ENCODE measurements around the gene SELPLG.

Gene SELPLG

GRCh38 chr12:108610336-108610815 is 23.3 kb downstream of the SELPLG start:
- Histone ChIP-seq H3K79me1 (replicated peaks; ENCODE audit: low read length, poor library complexity, severe bottlenecking) (no peaks in the 10 kb centered on the region), H2AK5ac (ENCODE audit: low read length, severe bottlenecking) (peak overlapping the region; percentile 85), H2BK12ac (ENCODE audit: low read length in 2 of 2) (peak overlapping the region; percentile 55 to 94), H3K27ac (ENCODE audit: low read length, poor library complexity, severe bottlenecking) (no peak overlapping the region), H4K8ac (ENCODE audit: low read length) (peak overlapping the region; percentile 78), H3K4ac (ENCODE audit: low read depth in 1 of 2, low read length in 2 of 2) (peak overlapping the region; percentile 55 to 71), H3K9ac (ENCODE audit: low read length) (peak overlapping the region; percentile 55), H3K36me3 (ENCODE audit: control insufficient read depth in 1 of 2, insufficient read depth in 2 of 2, low read depth in 1 of 2, low read length in 2 of 2) (no peaks in the 10 kb centered on the region), H3K4me1 (ENCODE audit: control insufficient read depth, insufficient read depth, low read depth, low read length) (peaks cover 32% of the 10 kb centered on the region), H2AFZ (ENCODE audit: low read depth, low read length) (no peak overlapping the region), H2BK5ac (ENCODE audit: low read depth, low read length, poor library complexity, severe bottlenecking) (no peak overlapping the region), H2BK120ac (ENCODE audit: low read depth, low read length) (peak overlapping the region; percentile 23), H4K91ac (ENCODE audit: low read length) (peak overlapping the region; percentile 20), H3K18ac (ENCODE audit: low read depth in 1 of 2, low read length in 2 of 2) (peak overlapping the region; percentile 72 to 83), H3K23ac (ENCODE audit: low read length in 2 of 2) (no peak overlapping the region), H2BK15ac (ENCODE audit: low read depth, poor library complexity, severe bottlenecking) (peak overlapping the region; percentile 98), H3K4me2 (ENCODE audit: low read length, poor library complexity, severe bottlenecking) (no peak overlapping the region), H3K9me3 (ENCODE audit: control insufficient read depth, low read length) (no peaks in the 10 kb centered on the region), H3K14ac (ENCODE audit: low read length in 2 of 2) (no peak overlapping the region), H3K27me3 (ENCODE audit: control insufficient read depth in 1 of 2, insufficient read depth in 1 of 2, low read length in 2 of 2) (no peaks in the 10 kb centered on the region), H3K4me3 (ENCODE audit: insufficient read depth in 1 of 2, low read depth in 1 of 2, low read length in 2 of 2) (peak overlapping the region in 1 of 2 experiments; percentile 19)
- 90% methylated on average over 7 of the region's 8 CpGs for WGBS
- DNase-seq = no peak

GRCh38 chr12:108609537-108610335 is 24.0 kb downstream of the SELPLG start:
- Histone ChIP-seq H4K8ac (ENCODE audit: low read length) (peak overlapping the region; percentile 78), H3K27me3 (ENCODE audit: control insufficient read depth in 1 of 2, insufficient read depth in 1 of 2, low read length in 2 of 2) (no peaks in the 10 kb centered on the region), H2BK15ac (ENCODE audit: low read depth, poor library complexity, severe bottlenecking) (peak overlapping the region; percentile 98), H3K4me1 (ENCODE audit: control insufficient read depth, insufficient read depth, low read depth, low read length) (peaks cover 32% of the 10 kb centered on the region), H3K9me3 (ENCODE audit: control insufficient read depth, low read length) (no peaks in the 10 kb centered on the region), H3K36me3 (ENCODE audit: control insufficient read depth in 1 of 2, insufficient read depth in 2 of 2, low read depth in 1 of 2, low read length in 2 of 2) (no peaks in the 10 kb centered on the region), H2BK120ac (ENCODE audit: low read depth, low read length) (peak overlapping the region; percentile 71), H3K18ac (ENCODE audit: low read depth in 1 of 2, low read length in 2 of 2) (peak overlapping the region; percentile 72 to 83), H2AK5ac (ENCODE audit: low read length, severe bottlenecking) (peak overlapping the region; percentile 85), H3K4ac (ENCODE audit: low read depth in 1 of 2, low read length in 2 of 2) (peak overlapping the region; percentile 29 to 55), H3K4me2 (ENCODE audit: low read length, poor library complexity, severe bottlenecking) (no peak overlapping the region), H4K91ac (ENCODE audit: low read length) (peak overlapping the region; percentile 20), H2BK5ac (ENCODE audit: low read depth, low read length, poor library complexity, severe bottlenecking) (no peak overlapping the region), H3K14ac (ENCODE audit: low read length in 2 of 2) (peak overlapping the region in 1 of 2 experiments; percentile 36), H2AFZ (ENCODE audit: low read depth, low read length) (no peak overlapping the region), H3K23ac (ENCODE audit: low read length in 2 of 2) (no peak overlapping the region), H2BK12ac (ENCODE audit: low read length in 2 of 2) (peak overlapping the region; percentile 84 to 94), H3K4me3 (ENCODE audit: insufficient read depth in 1 of 2, low read depth in 1 of 2, low read length in 2 of 2) (peak overlapping the region in 1 of 2 experiments; percentile 19), H3K9ac (ENCODE audit: low read length) (peak overlapping the region; percentile 55), H3K79me1 (replicated peaks; ENCODE audit: low read length, poor library complexity, severe bottlenecking) (no peaks in the 10 kb centered on the region), H3K27ac (ENCODE audit: low read length, poor library complexity, severe bottlenecking) (no peak overlapping the region)
- WGBS = 52% methylated on average over 20 of the region's 21 CpGs
- peak; percentile 92 for DNase-seq

- Histone ChIP-seq H3K27me3 (ENCODE audit: control insufficient read depth in 1 of 2, insufficient read depth in 1 of 2, low read length in 2 of 2) (no peaks in the 10 kb centered on the region), H3K9me3 (ENCODE audit: control insufficient read depth, low read length) (no peaks in the 10 kb centered on the region), H2AK5ac (ENCODE audit: low read length, severe bottlenecking) (peak overlapping the region; percentile 89), H2BK5ac (ENCODE audit: low read depth, low read length, poor library complexity, severe bottlenecking) (no peak overlapping the region), H2AFZ (ENCODE audit: low read depth, low read length) (no peak overlapping the region), H3K4me3 (ENCODE audit: insufficient read depth in 1 of 2, low read depth in 1 of 2, low read length in 2 of 2) (no peak overlapping the region), H2BK12ac (ENCODE audit: low read length in 2 of 2) (peak overlapping the region; percentile 47 to 69), H3K9ac (ENCODE audit: low read length) (no peak overlapping the region), H2BK120ac (ENCODE audit: low read depth, low read length) (peak overlapping the region; percentile 64), H3K18ac (ENCODE audit: low read depth in 1 of 2, low read length in 2 of 2) (peak overlapping the region; percentile 16 to 63), H3K4me1 (ENCODE audit: control insufficient read depth, insufficient read depth, low read depth, low read length) (peaks cover 36% of the 10 kb centered on the region), H3K4ac (ENCODE audit: low read depth in 1 of 2, low read length in 2 of 2) (no peak overlapping the region), H4K91ac (ENCODE audit: low read length) (peak overlapping the region; percentile 93), H3K14ac (ENCODE audit: low read length in 2 of 2) (no peak overlapping the region), H2BK15ac (ENCODE audit: low read depth, poor library complexity, severe bottlenecking) (no peak overlapping the region), H3K27ac (ENCODE audit: low read length, poor library complexity, severe bottlenecking) (no peak overlapping the region), H3K4me2 (ENCODE audit: low read length, poor library complexity, severe bottlenecking) (no peak overlapping the region), H4K8ac (ENCODE audit: low read length) (peak overlapping the region; percentile 19), H3K36me3 (ENCODE audit: control insufficient read depth in 1 of 2, insufficient read depth in 2 of 2, low read depth in 1 of 2, low read length in 2 of 2) (no peaks in the 10 kb centered on the region), H3K23ac (ENCODE audit: low read length in 2 of 2) (peak overlapping the region in 1 of 2 experiments; percentile 70), H3K79me1 (replicated peaks; ENCODE audit: low read length, poor library complexity, severe bottlenecking) (no peaks in the 10 kb centered on the region)
- no peak for DNase-seq
- WGBS = 84% methylated on average over 5 of the region's 5 CpGs
These were observed 25.1 kb downstream of the SELPLG start for GRCh38 chr12:108608616-108609015.

GRCh38 chr12:108607981-108608600 is 25.6 kb downstream of the SELPLG start:
- DNase-seq = no peak
- H4K91ac ChIP-seq (ENCODE audit: low read length) = peak overlapping the region; percentile 16
- peak overlapping the region in 1 of 2 experiments; percentile 40 for H2BK12ac ChIP-seq (ENCODE audit: low read length in 2 of 2)
- no peaks in the 10 kb centered on the region for H3K79me1 ChIP-seq (replicated peaks; ENCODE audit: low read length, poor library complexity, severe bottlenecking)
- H2BK120ac ChIP-seq (ENCODE audit: low read depth, low read length) = no peak overlapping the region
- H4K8ac ChIP-seq (ENCODE audit: low read length) = no peak overlapping the region
- H3K23ac ChIP-seq (ENCODE audit: low read length in 2 of 2) = no peak overlapping the region
- H3K9ac ChIP-seq (ENCODE audit: low read length) = no peak overlapping the region
- 95% methylated on average over 9 of the region's 10 CpGs for WGBS
- H3K36me3 ChIP-seq (ENCODE audit: control insufficient read depth in 1 of 2, insufficient read depth in 2 of 2, low read depth in 1 of 2, low read length in 2 of 2) = no peaks in the 10 kb centered on the region
- no peak overlapping the region for H2AFZ ChIP-seq (ENCODE audit: low read depth, low read length)
- H3K14ac ChIP-seq (ENCODE audit: low read length in 2 of 2) = no peak overlapping the region
- H2BK5ac ChIP-seq (ENCODE audit: low read depth, low read length, poor library complexity, severe bottlenecking) = no peak overlapping the region
- H3K4me3 ChIP-seq (ENCODE audit: insufficient read depth in 1 of 2, low read depth in 1 of 2, low read length in 2 of 2) = no peak overlapping the region
- H2BK15ac ChIP-seq (ENCODE audit: low read depth, poor library complexity, severe bottlenecking) = peak overlapping the region; percentile 1
- no peaks in the 10 kb centered on the region for H3K9me3 ChIP-seq (ENCODE audit: control insufficient read depth, low read length)
- H3K18ac ChIP-seq (ENCODE audit: low read depth in 1 of 2, low read length in 2 of 2) = no peak overlapping the region
- no peak overlapping the region for H2AK5ac ChIP-seq (ENCODE audit: low read length, severe bottlenecking)
- no peak overlapping the region for H3K4ac ChIP-seq (ENCODE audit: low read depth in 1 of 2, low read length in 2 of 2)
- no peak overlapping the region for H3K27ac ChIP-seq (ENCODE audit: low read length, poor library complexity, severe bottlenecking)
- no peaks in the 10 kb centered on the region for H3K27me3 ChIP-seq (ENCODE audit: control insufficient read depth in 1 of 2, insufficient read depth in 1 of 2, low read length in 2 of 2)
- H3K4me2 ChIP-seq (ENCODE audit: low read length, poor library complexity, severe bottlenecking) = no peak overlapping the region
- peaks cover 36% of the 10 kb centered on the region for H3K4me1 ChIP-seq (ENCODE audit: control insufficient read depth, insufficient read depth, low read depth, low read length)
